GM12864 (cell line): ENCODE results near the gene YJU2.

Experiments
- DNase-seq: peaks from one replicate; pipeline ENCODE4 v3.0.0-alpha.2; 2011; ENCODE audit warnings: low read depth
- H3K4me3 ChIP-seq: 2 replicates; pipeline ENCODE4 v1.5.1; 2011; ENCODE audit warnings: mild to moderate bottlenecking, low read depth, low read length, control low read depth
- TF ChIP-seq, protein P1 (sequence below): IDR thresholded peaks from 2 replicates; pipeline ENCODE4 v1.5.1; 2011; ENCODE audit warnings: low read depth, mild to moderate bottlenecking, moderate library complexity, low read length, control low read depth, inconsistent platforms; ENCODE audit errors: missing control alignments

The YJU2 gene

GRCh38 chr19:4295972-4296771, 49.3 kb downstream of the YJU2 start:
- TF ChIP-seq, protein P1, sequence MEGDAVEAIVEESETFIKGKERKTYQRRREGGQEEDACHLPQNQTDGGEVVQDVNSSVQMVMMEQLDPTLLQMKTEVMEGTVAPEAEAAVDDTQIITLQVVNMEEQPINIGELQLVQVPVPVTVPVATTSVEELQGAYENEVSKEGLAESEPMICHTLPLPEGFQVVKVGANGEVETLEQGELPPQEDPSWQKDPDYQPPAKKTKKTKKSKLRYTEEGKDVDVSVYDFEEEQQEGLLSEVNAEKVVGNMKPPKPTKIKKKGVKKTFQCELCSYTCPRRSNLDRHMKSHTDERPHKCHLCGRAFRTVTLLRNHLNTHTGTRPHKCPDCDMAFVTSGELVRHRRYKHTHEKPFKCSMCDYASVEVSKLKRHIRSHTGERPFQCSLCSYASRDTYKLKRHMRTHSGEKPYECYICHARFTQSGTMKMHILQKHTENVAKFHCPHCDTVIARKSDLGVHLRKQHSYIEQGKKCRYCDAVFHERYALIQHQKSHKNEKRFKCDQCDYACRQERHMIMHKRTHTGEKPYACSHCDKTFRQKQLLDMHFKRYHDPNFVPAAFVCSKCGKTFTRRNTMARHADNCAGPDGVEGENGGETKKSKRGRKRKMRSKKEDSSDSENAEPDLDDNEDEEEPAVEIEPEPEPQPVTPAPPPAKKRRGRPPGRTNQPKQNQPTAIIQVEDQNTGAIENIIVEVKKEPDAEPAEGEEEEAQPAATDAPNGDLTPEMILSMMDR, result no peak
- DNase-seq, result no peak
- no peak overlapping the region for H3K4me3 ChIP-seq

DNA sequence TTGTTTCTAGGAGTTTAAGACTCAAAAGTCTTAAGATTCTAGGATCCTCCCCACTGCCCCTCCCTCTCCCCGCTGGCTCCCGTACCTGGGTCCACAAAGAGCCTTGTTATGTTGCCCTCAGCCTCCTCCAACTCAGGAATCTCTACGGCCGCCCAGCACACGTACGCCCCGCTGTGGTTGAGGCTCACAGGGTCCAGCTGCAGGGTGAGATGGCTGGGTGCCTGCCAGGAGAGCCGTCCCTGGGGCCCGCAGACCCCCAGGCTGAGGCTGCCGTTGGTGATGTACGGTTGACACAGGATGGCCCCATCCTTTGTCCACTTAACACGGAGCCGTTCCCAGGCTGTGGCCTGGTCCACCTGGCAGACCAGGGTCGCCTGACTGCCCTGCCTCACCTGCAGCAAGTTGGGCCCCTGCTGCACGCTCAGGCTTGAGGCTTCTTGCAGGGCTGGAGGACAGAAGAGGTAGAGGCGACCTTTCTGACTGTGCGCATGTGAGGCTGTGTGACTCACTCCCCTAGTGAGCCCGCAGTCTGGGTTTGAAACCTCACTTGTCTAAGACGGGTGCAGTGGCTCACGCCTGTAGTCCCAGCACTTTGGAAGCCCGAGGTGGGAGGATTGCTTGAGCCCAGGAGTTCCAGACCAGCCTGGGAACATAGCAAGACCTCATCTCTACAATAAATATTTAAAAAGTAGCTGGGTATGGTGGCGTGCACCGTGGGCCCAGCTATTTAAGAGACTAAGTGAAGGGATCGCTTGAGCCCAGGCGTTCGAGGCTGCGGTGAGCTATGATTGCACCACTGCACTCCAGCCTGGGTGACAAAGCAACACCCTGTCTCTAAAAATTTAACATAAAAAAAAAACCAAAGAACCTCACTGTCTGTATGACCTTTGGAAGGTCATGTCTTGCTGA, 51.3 kb downstream of the YJU2 start:
- no peak for DNase-seq
- TF ChIP-seq, protein P1, result no peak
- no peak overlapping the region for H3K4me3 ChIP-seq

DNA sequence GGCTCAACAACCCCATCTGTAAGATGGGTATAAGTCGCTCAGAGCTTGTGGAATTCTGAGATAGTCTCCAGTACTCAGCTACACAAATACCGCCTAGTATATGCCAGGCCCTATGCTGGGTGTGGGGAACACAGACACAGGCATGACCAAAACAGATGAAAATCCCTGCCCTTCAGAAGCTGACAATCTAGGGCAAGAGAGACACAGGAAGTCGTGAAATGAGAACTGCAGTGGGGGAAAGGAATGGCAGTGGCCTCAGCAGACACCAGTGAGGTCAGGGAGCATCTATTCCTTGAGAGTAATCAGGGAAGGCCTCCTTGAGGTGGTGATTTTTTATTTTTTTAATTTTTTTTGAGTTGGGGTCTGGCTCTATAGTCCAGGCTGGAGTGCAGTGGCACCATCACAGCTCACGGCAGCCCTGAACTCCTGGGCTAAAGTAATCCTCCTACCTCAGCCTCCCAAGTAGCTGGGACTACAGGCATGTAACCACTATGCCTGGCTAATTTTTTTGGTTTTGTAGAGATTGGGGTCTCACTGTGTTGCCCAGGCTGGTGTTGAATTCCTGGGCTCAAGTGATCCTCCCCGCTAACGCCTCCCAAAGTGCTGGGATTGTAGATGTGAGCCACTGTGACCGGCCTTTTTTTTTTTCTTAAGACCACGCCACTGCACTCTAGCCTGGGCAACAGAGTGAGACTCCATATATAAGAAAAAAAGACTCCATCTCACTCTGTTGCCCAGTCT, 52.1 kb downstream of the YJU2 start:
- TF ChIP-seq, protein P1, result no peak
- no peak for DNase-seq
- no peak overlapping the region for H3K4me3 ChIP-seq

GRCh38 chr19:4300589-4300988, 53.7 kb downstream of the YJU2 start:
- DNase-seq, result no peak
- TF ChIP-seq, protein P1, result no peak
- no peak overlapping the region for H3K4me3 ChIP-seq

GRCh38 chr19:4301590-4302242, 54.8 kb downstream of the YJU2 start:
- TF ChIP-seq, protein P1, result no peak
- H3K4me3 ChIP-seq, result no peak overlapping the region
- DNase-seq, result no peak

DNA sequence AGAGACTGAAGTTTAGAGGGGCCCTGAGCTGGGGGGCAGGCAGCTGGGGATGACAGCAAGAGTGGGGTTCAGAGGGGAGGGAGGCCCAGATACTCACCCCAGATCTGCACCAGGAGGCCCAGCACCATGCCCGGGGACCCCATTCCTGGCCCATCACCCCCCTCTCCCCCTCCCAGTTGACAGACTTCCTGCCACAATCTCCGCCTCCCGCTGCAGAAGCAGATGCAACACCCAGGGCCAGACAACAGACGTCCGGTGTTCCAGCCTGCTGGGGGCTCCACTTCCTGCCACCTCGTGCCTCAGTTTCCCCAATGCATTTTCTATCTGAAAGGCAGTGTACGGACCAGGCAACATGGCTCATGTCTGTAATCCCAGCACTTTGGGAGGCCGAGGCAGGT, 55.4 kb downstream of the YJU2 start, which contains the start of gene TMIGD2:
Gene TMIGD2 (minus strand): TSS at position 147 of the 398 bp plus-strand sequence. CDS start 4 bp downstream, at position 143.
- TF ChIP-seq, protein P1, result no peak
- H3K4me3 ChIP-seq, result no peak within 1 kb of the TSS
- no peak for DNase-seq
